ENCODE data around the gene C1orf122.

Gene C1orf122

DNA sequence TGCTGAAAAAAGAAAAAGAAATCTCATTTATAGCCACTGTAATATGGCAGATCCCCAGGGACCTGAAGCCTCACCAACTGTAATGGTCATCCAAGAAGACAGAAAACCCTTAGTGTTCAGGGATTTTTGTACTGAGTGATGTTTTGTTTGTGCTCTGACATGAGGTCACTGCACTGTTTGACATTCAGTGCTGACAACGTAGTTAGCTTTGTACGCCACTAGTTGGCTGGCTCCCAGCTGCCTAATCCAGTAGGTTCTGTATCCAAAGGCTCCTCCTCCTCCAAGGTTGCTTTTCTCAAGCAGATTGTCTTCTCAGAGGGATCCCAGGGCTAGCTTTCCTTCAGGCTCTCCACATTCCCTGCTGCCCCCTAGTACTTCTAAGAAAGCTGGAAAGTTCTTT is 9.9 kb downstream of the C1orf122 start:
- DNase-seq (ENCODE audit: low read depth), result no peak
- TF ChIP-seq, protein P1, sequence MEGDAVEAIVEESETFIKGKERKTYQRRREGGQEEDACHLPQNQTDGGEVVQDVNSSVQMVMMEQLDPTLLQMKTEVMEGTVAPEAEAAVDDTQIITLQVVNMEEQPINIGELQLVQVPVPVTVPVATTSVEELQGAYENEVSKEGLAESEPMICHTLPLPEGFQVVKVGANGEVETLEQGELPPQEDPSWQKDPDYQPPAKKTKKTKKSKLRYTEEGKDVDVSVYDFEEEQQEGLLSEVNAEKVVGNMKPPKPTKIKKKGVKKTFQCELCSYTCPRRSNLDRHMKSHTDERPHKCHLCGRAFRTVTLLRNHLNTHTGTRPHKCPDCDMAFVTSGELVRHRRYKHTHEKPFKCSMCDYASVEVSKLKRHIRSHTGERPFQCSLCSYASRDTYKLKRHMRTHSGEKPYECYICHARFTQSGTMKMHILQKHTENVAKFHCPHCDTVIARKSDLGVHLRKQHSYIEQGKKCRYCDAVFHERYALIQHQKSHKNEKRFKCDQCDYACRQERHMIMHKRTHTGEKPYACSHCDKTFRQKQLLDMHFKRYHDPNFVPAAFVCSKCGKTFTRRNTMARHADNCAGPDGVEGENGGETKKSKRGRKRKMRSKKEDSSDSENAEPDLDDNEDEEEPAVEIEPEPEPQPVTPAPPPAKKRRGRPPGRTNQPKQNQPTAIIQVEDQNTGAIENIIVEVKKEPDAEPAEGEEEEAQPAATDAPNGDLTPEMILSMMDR (conservative IDR thresholded peaks at IDR 0.05; ENCODE audit: low read length), result no peak
- no peak overlapping the region for H3K4me3 ChIP-seq (ENCODE audit: low read length)

DNA sequence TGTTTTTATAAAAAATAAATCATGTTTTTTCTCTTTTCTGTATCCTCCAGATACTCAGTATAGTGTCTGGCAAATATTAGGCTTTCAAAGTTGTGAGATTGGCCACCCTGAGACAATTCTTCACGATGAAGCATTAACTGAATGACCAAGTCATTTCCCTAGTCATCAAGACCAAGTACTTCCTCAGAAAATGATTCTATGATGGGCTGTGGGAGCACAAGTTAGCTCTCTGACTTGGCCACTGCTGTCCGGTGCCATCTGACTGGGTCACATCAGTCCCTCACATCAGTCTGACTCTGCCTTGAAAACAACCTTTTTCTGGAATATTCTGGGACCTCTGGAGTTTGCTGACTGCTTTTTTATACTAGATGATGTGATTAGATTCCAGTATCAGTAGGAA is 13.9 kb downstream of the C1orf122 start:
- TF ChIP-seq, protein P1 (conservative IDR thresholded peaks at IDR 0.05; ENCODE audit: low read length), result no peak
- no peak for DNase-seq (ENCODE audit: low read depth)
- no peak overlapping the region for H3K4me3 ChIP-seq (ENCODE audit: low read length)

DNA sequence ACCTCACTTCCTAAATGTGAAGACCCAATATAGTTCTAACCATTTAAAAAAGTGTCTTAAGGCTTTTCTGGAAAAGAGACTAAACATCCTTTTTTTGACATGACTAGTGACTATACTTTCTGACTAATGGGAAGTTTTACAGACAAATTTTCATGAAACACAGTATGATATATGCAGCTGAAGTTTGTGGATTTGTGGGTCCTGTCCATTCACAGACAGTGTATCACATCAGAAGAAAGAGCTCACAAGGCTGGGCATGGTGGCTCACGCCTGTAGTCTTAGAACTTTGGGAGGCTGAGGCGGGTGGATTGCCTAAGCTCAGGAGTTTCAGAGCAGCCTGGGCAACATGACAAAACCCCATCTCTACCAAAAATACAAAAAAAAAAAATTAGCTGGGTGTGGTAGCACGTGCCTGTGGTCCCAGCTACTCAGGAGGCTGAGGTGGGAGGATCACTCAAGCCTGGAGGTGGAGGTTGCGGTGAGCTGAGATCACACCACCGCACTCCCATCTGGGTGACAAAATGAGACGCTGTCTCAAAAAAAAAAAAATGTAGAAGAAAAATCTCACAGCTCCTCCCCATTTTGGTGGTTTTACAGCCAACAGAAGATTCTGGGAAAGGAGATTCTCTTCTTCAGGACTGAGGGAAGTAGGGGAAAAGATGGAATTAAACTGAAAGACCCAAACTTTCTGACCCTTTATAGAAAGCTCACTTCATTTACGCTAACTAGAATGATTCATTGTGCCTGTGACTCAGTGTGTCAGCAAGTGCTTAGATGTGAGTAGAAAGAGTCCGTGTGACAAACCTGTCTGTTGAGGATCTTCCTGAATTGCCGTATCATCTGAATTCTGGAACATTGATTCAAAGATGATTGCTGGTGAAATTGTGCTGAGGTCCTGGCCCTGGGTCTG is 15.6 kb downstream of the C1orf122 start:
- TF ChIP-seq, protein P1 (conservative IDR thresholded peaks at IDR 0.05; ENCODE audit: low read length), result no peak
- H3K4me3 ChIP-seq (ENCODE audit: low read length), result no peak overlapping the region
- no peak for DNase-seq (ENCODE audit: low read depth)

DNA sequence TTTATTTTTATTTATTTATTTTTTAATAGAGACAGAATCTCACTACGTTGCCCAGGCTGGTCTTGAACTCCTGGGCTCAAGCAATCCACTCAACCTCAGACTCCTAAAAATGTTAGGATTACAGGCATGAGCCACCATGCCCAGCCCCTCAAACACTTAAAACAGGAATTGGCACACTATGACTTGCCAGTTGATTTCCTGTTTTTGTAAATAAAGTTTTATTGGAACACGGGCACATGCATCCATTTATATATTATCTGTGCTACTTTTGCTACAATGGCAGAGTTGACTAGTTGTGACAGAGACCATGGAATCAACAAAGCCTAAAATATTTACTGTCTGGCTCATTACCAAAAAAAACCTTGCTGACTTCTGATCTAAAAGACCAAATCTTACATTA is 16.4 kb downstream of the C1orf122 start:
- DNase-seq (ENCODE audit: low read depth), result no peak
- TF ChIP-seq, protein P1 (conservative IDR thresholded peaks at IDR 0.05; ENCODE audit: low read length), result no peak
- H3K4me3 ChIP-seq (ENCODE audit: low read length), result no peak overlapping the region

DNA sequence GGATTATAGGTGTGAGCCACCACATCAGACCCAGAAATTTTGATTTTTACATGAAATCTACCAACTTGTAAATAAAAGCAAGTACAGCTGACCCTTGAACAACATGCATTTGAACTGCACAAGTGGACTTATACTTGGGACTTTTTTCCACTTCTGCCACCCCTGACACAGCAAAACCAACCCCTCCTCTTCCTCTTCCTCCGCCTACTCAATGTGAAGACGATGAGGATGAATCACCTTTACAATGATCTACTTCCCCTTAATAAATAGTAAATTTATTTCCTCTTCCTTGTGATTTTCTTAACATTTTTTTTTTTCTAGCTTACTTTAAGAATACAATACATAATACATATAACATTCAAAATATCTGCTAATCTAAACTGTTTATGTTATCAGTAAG is 17.9 kb downstream of the C1orf122 start:
- no peak overlapping the region for H3K4me3 ChIP-seq (ENCODE audit: low read length)
- DNase-seq (ENCODE audit: low read depth), result no peak
- TF ChIP-seq, protein P1 (conservative IDR thresholded peaks at IDR 0.05; ENCODE audit: low read length), result no peak

DNA sequence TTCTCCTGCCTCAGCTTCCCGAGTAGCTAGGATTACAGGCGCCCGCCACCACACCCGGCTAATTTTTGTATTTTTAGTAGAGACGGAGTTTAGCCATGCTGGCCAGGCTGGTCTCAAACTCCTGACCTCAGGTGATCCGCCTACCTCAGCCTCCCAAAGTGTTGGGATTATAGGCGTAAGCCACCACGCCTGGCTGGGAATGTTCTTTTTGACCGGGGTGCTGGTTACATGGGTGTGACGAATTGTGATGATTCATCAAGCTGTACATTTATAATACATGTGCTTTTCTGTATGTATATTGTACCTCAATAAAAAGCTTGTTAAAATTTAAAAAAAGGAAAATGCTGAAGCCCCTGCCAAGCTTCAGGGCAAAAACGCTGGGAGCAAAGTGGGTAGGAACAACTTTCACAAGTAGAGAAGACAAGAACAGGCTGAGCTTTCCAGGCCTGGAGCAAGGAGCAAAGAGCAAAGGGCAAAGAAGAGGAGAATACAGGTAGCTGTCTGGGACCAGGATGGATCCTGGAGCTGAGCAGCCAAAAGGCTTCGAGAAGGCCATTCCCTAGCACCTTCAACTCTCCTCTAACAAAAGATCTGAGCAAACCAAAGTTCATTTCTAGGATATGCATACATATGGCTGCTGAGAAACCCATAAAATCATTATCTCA is 21.0 kb downstream of the C1orf122 start:
- no peak for DNase-seq (ENCODE audit: low read depth)
- TF ChIP-seq, protein P1 (conservative IDR thresholded peaks at IDR 0.05; ENCODE audit: low read length), result no peak

DNA sequence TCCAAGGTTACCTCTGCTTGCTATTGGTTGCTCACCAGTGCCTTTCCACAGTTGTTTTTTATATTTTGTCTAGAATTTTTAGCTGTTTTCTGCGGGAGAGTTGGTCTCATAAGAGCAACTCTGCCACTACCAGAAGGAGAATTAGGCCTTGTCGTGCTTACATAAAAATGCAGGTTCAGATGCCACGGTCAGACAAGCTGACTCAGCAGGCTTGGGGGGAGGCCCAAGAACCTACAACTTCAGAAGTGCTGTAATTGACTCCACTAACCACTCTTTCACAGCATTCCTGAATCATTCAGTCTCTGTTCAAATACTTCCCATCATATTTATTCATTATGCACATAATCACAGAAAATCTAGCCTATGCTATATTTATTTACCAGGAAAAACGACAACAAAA is 23.5 kb downstream of the C1orf122 start:
- no peak for DNase-seq (ENCODE audit: low read depth)
- no peak overlapping the region for H3K4me3 ChIP-seq (ENCODE audit: low read length)
- TF ChIP-seq, protein P1 (conservative IDR thresholded peaks at IDR 0.05; ENCODE audit: low read length), result no peak

More for the DNA sequence above, 21.0 kb downstream of the C1orf122 start:
- H3K4me3 ChIP-seq (ENCODE audit: low read length), result no peak overlapping the region

Measured in AG10803 (cell line).